GM19372 (cell line): ENCODE measurements around the gene NAT8.
"Not testable (repeated sequence)": the region's sequence is repeated elsewhere in the genome, so short reads cannot be mapped to it uniquely, and the experiment has no call there.

ENCODE experiments used
- ATAC-seq: cut with Tn5 transposase; IDR thresholded peaks from one replicate; pipeline ENCODE4 v1.9.1; 2021; ENCODE audit warnings: mild to moderate bottlenecking, low read depth, moderate library complexity; ENCODE audit not compliant: unreplicated experiment

The NAT8 gene

DNA sequence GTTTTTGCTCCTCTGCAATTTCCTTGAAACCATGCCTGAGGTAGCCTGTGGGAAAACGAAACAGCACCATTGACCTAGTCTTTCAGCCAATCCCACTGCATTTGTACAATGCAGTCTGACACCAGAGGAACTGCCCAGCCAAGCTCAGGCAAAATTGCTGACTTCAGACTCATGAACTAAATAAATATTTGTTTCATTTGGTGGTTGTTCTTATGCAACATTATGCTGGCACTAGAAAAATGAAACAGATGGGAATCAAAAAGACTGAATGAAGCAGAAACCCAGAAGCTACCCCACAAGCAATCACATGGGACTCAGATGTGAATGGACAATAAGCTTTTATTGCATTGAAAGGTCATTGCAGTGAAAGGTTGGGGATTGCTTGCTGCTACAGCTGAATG lies 1.7 kb downstream of the NAT8 start:
- no peak for ATAC-seq

GRCh38 chr2:73638429-73638828 lies 3.8 kb downstream of the NAT8 start:
- ATAC-seq, result no peak

DNA sequence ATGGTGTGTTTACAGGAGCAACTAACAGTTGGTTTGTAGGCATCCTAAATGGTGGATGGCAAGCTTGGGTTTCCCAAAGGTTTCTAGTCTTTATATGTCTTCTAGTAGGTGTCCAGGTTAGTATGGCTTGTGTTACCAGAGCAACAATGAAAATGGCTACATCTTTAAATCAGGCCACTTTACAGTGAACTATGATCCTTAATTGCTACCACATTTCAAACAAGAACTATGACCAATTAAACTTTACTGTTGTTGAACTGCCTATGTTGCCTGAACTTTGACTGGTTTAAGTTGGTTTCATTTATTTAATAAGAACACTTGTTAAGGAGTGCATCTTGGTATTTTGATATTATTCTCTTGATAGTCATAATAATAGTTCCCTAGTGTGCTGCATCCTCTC lies 5.2 kb downstream of the NAT8 start:
- not testable (repeated sequence) for ATAC-seq

- ATAC-seq, result not testable (repeated sequence)
These were observed 11.5 kb downstream of the NAT8 start for GRCh38 chr2:73630662-73631266.

GRCh38 chr2:73628493-73628892 lies 13.7 kb downstream of the NAT8 start:
- peak; percentile 73 for ATAC-seq

DNA sequence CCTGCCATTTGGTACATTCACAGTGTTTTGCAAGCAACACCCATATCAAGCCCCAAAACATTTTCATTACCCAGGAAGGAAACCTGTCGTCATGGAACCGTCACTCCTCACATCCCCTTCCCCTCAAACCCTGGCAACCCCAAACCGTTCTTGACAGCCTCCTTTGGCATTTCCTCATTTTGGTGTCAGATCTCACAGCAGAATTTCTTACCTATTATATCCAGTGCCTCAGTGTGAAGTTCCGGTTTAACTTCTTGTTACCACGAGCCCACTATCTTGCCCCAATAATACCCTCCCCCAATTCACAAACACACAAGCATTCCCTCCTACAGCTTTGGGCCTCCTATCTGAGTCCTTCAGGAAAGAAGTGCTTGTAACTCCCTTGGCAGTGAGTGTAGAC lies 16.0 kb downstream of the NAT8 start:
- ATAC-seq, result not testable (repeated sequence)

DNA sequence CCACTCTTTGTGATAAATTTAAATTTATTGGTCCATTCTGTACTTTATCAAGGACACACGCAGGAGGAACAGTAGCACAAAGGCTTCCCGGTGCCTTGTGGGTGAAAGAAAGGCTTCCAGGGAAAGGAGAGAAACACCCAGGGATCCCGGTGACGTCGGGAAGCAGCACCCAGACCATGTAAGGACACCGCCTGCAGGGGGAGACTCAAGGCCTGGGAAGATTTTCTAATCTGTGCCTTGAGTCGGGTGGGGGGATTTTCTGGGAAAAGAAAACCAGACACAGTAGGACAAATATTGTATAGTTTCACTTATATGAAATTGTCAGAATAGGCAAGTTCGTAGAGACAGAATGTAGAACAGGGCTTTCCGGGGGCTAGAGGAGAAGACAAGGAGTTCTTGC lies 17.6 kb downstream of the NAT8 start:
- ATAC-seq, result not testable (repeated sequence)

GRCh38 chr2:73624036-73624435 lies 18.2 kb downstream of the NAT8 start:
- ATAC-seq, result not testable (repeated sequence)

DNA sequence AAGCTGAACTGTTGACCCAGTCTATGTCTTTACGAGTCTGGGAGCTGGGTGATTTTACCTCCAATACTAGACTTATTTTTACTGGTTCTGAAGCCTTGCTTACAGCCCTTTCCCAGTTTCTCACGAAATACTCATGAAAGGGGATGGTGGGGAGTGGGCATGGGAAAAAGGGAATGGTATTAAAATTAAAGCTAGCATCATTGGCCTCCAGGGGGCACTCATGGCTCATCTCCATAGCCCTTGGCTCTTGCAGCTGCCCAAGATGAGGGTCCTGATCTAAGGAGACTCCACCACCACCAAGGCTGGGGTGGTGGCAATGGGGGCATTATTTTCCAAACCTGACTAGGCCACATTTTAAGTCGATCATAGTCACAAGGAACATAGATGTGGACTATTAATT lies 22.3 kb downstream of the NAT8 start:
- ATAC-seq, result not testable (repeated sequence)

- ATAC-seq, result no peak
These were observed 27.2 kb downstream of the NAT8 start for GRCh38 chr2:73614997-73615396.

GRCh38 chr2:73614105-73614504 lies 28.1 kb downstream of the NAT8 start:
- ATAC-seq, result no peak

GRCh38 chr2:73611867-73612266 lies 30.4 kb downstream of the NAT8 start:
- ATAC-seq, result no peak

GRCh38 chr2:73611193-73611592 lies 31.0 kb downstream of the NAT8 start:
- ATAC-seq, result no peak

DNA sequence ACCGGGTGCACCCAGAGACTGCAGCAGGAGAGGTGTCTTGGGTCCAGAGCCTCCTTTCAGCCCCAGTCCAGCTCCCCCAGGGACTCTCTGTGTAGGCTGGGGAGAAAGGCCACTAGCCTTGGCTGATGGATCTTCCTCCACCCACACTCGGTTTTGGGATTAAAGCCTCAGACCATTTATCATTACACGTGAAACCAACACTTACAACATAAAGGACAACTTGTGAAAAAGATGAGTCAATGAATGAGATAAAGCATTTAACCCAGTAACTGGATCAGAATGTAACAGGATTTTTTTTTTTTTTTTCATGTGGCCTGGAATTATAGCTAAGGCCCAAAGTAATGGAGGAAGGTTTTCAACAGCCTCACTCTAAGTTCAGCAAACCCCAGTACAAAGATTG lies 32.1 kb downstream of the NAT8 start:
- no peak for ATAC-seq

DNA sequence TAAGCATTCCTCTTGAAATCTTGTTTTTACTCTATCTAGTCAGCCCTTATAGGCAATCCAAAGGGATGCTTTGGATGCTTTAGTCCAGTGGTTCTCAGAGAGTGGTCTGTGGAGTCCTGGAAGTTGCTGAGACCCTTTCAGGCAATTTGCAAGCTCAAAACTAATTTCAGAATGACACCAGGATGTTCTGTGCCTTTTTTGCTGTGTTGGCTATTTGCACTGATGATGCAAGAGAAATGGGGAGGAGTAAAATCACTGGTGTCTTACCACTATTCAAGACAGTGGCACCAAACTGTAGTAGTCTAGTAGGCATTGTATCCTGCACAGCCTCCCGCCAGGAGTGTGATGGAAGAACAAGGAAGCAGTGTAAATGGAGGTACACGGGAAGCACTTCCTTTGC lies 37.6 kb downstream of the NAT8 start:
- ATAC-seq, result not testable (repeated sequence)

DNA sequence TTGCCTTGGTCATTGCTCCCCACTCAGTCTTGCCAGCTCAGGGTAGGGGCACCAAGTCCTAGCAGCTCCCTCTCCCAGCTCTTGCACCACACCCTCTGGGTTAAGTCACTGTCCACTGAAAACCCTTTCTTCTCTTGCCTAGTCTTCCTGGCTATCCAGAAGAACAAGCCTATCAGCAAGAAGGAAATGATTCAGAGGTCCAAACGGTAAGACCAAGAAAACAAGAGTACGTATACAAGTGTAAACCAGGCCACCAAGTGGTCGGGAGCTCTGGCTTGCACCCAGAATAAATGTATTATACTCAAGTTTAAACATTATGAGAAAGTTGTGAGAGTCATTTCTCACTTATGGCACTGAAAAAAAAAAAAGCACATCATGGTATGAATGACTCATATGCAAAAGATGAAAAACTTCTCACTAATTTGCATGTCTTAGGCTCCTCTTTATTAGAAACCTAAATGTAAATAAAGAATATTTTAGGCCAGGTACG lies 39.1 kb downstream of the NAT8 start:
- ATAC-seq, result not testable (repeated sequence)

- ATAC-seq, result no peak
These were observed 40.4 kb downstream of the NAT8 start for GRCh38 chr2:73601780-73602179.

DNA sequence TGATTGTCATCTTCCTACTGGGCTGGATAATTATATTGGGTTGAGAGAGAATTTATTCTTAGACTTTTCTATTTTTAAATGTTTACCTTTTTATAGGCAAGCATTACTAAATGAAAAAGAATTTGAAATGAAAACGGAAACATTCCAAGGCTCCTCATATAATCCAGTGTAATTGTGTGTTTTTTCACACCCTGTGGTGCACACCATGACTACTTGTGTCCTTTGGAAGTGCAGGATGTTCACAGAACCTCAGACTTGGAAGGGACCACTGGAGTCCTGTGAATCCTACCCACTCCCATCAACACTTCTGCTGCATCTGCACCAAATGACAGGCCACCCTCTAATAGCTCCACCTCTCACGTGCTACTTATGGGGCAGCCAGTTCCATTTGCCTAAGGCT lies 48.0 kb downstream of the NAT8 start:
- no peak for ATAC-seq

DNA sequence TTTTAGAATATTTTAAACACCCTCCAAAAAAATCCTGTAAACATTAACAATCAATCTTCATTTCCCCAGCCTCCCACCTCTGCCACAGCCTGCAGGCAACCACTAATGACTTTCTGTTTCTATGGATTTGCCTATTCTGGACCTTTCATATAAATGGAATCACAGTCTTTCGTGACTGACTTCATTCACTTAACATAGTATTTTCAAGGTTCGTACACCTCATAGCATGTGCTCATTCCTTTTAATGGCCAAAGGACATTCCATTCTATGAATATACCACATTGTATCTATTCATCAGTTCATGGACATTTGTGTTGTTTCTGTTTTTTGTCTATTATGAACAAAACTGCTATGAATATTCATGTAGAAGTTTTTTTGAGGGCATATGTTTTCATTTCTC lies 48.5 kb downstream of the NAT8 start:
- ATAC-seq, result no peak
